Measurements from ENCODE around the gene TM4SF1. TPM values are rescaled to one million over a fixed set of nuclear protein-coding genes. Genes with fewer than 3 reads are reported as not detected.

TM4SF1 gene
- polyA plus RNA-seq, 1 of the 3 experiments (the other 2 are of a cell fraction) = 209 TPM

DNA sequence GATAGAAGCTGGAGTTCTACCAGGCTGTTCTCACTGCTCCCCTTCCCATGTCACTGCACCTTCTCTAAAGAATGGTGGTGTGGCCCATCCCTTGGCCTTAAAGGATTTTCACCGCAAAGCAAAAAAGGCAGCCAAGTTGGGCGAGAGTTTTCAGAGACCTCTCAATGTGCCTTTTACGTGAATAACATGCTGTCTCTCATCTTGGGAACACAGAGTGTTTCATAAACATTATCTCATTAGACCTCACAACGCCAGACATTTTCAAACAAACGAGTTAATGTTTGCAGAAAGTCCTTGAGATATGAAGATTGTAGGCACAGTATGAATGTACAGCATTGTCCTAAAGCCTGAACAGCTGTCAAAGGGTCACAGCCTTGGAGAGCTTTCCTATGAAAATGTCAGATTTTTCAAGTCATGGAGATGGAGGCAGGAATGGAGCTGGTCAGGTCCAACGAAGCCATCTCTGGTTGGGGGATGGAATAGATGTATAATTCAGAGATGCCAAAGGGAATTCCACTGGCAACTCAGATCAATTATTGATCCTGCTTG, 21.3 kb downstream of the TM4SF1 start:
- Histone ChIP-seq H4K20me1 (ENCODE audit: insufficient read depth) (no peaks in the 10 kb centered on the region), H3K9me2 (no peaks in the 10 kb centered on the region), H3K27ac (ENCODE audit: low read depth in 2 of 2, low read length in 1 of 2) (no peak overlapping the region), H3K4me2 (no peak overlapping the region), H3K36me3 (replicated peaks in 1 of 2; ENCODE audit: control insufficient read depth in 1 of 2, insufficient read depth in 2 of 2, low read length in 1 of 2) (no peaks in the 10 kb centered on the region), H3K79me2 (ENCODE audit: insufficient read depth) (no peaks in the 10 kb centered on the region), H3F3A (replicated peaks; ENCODE audit: insufficient read depth) (no peaks in the 10 kb centered on the region), H2AFZ (ENCODE audit: low read depth) (no peak overlapping the region), H3K9ac (no peak overlapping the region), H3K9me3 (no peaks in the 10 kb centered on the region), H3K4me1 (ENCODE audit: control insufficient read depth in 1 of 2, insufficient read depth in 2 of 2, low read depth in 1 of 2, low read length in 1 of 2) (no peaks in the 10 kb centered on the region), H3K27me3 (ENCODE audit: insufficient read depth) (no peaks in the 10 kb centered on the region), H3K4me3 (ENCODE audit: low read depth in 2 of 2, low read length in 1 of 2) (no peak overlapping the region)
- 75% methylated on average over 6 of the region's 6 CpGs for WGBS (ENCODE audit: low lambda C conversion rate)
- DNase-seq = no peak
- ChIA-PET CTCF (interaction anchor here (0.6 to 0.7 kb wide), 2 partner anchors 83 to 124 kb away, joined by 3 read pairs; no protein-coding TSS in a partner anchor), POLR2A (no interaction called here)
- no peak for TF ChIP-seq EZH2phosphoT487 (IDR thresholded peaks at IDR 0.05; ENCODE audit: borderline replicate concordance, low read depth)
- TF ChIP-seq, protein P1, sequence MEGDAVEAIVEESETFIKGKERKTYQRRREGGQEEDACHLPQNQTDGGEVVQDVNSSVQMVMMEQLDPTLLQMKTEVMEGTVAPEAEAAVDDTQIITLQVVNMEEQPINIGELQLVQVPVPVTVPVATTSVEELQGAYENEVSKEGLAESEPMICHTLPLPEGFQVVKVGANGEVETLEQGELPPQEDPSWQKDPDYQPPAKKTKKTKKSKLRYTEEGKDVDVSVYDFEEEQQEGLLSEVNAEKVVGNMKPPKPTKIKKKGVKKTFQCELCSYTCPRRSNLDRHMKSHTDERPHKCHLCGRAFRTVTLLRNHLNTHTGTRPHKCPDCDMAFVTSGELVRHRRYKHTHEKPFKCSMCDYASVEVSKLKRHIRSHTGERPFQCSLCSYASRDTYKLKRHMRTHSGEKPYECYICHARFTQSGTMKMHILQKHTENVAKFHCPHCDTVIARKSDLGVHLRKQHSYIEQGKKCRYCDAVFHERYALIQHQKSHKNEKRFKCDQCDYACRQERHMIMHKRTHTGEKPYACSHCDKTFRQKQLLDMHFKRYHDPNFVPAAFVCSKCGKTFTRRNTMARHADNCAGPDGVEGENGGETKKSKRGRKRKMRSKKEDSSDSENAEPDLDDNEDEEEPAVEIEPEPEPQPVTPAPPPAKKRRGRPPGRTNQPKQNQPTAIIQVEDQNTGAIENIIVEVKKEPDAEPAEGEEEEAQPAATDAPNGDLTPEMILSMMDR (IDR thresholded peaks at IDR 0.05) = no peak
- TF ChIP-seq, protein P2, sequence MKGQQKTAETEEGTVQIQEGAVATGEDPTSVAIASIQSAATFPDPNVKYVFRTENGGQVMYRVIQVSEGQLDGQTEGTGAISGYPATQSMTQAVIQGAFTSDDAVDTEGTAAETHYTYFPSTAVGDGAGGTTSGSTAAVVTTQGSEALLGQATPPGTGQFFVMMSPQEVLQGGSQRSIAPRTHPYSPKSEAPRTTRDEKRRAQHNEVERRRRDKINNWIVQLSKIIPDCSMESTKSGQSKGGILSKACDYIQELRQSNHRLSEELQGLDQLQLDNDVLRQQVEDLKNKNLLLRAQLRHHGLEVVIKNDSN (IDR thresholded peaks at IDR 0.05; ENCODE audit: borderline replicate concordance, low read depth) = no peak
- TF ChIP-seq SIN3A (IDR thresholded peaks at IDR 0.05; ENCODE audit: borderline replicate concordance, low read depth, low read length) = no peak
- no peak for TF ChIP-seq YY1 (IDR thresholded peaks at IDR 0.05; ENCODE audit: low read depth)
- TF ChIP-seq, protein P3, sequence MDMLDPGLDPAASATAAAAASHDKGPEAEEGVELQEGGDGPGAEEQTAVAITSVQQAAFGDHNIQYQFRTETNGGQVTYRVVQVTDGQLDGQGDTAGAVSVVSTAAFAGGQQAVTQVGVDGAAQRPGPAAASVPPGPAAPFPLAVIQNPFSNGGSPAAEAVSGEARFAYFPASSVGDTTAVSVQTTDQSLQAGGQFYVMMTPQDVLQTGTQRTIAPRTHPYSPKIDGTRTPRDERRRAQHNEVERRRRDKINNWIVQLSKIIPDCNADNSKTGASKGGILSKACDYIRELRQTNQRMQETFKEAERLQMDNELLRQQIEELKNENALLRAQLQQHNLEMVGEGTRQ (IDR thresholded peaks at IDR 0.05; ENCODE audit: borderline replicate concordance, low read depth, low read length) = no peak
- no peak for TF ChIP-seq CHD2 (IDR thresholded peaks at IDR 0.05; ENCODE audit: low read length, partially characterized antibody)
- TF ChIP-seq, protein P4, sequence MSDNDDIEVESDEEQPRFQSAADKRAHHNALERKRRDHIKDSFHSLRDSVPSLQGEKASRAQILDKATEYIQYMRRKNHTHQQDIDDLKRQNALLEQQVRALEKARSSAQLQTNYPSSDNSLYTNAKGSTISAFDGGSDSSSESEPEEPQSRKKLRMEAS (IDR thresholded peaks at IDR 0.05; ENCODE audit: low read depth) = no peak
- TF ChIP-seq POLR2AphosphoS5 (IDR thresholded peaks at IDR 0.05; ENCODE audit: low read depth, low read length) = no peak

DNA sequence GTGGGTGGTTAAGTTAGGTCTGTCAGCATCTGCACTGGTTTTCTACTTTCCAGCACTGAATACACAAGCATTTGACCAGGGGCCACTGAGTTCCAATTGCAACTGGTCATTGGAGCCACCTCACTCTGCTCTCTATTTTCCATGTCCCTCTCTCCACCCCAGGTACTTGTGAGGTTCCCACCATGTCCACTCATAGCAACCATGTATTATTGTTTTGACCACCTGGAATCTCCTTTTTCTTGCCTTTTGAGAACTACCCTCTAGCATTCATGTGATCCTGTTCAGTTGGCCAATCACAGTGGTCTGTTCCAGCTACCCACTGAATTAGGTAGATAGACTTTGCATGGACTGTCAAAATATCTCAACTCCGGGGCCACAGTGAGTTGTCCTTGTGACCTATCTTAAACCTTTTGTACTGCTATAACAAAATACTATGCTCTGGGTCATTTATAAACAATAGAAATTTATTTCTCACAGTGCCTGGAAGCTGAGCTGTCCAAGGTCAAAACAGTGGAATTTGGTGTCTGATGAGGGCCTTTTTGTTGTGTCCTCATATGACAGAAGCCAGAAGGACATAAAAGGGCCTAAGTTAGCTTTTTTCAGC, 23.8 kb downstream of the TM4SF1 start:
- H3K27me3 ChIP-seq (ENCODE audit: insufficient read depth) = no peaks in the 10 kb centered on the region
- H3K27ac ChIP-seq (ENCODE audit: low read depth in 2 of 2, low read length in 1 of 2) = no peak overlapping the region
- no peaks in the 10 kb centered on the region for H3F3A ChIP-seq (replicated peaks; ENCODE audit: insufficient read depth)
- no peaks in the 10 kb centered on the region for H3K4me1 ChIP-seq (ENCODE audit: control insufficient read depth in 1 of 2, insufficient read depth in 2 of 2, low read depth in 1 of 2, low read length in 1 of 2)
- TF ChIP-seq, protein P5, sequence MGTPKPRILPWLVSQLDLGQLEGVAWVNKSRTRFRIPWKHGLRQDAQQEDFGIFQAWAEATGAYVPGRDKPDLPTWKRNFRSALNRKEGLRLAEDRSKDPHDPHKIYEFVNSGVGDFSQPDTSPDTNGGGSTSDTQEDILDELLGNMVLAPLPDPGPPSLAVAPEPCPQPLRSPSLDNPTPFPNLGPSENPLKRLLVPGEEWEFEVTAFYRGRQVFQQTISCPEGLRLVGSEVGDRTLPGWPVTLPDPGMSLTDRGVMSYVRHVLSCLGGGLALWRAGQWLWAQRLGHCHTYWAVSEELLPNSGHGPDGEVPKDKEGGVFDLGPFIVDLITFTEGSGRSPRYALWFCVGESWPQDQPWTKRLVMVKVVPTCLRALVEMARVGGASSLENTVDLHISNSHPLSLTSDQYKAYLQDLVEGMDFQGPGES (IDR thresholded peaks at IDR 0.05; ENCODE audit: low read depth, low read length) = no peak
- no peak for TF ChIP-seq FOSL2 (IDR thresholded peaks at IDR 0.05; ENCODE audit: borderline replicate concordance, low read depth)
- TF ChIP-seq, protein P6, sequence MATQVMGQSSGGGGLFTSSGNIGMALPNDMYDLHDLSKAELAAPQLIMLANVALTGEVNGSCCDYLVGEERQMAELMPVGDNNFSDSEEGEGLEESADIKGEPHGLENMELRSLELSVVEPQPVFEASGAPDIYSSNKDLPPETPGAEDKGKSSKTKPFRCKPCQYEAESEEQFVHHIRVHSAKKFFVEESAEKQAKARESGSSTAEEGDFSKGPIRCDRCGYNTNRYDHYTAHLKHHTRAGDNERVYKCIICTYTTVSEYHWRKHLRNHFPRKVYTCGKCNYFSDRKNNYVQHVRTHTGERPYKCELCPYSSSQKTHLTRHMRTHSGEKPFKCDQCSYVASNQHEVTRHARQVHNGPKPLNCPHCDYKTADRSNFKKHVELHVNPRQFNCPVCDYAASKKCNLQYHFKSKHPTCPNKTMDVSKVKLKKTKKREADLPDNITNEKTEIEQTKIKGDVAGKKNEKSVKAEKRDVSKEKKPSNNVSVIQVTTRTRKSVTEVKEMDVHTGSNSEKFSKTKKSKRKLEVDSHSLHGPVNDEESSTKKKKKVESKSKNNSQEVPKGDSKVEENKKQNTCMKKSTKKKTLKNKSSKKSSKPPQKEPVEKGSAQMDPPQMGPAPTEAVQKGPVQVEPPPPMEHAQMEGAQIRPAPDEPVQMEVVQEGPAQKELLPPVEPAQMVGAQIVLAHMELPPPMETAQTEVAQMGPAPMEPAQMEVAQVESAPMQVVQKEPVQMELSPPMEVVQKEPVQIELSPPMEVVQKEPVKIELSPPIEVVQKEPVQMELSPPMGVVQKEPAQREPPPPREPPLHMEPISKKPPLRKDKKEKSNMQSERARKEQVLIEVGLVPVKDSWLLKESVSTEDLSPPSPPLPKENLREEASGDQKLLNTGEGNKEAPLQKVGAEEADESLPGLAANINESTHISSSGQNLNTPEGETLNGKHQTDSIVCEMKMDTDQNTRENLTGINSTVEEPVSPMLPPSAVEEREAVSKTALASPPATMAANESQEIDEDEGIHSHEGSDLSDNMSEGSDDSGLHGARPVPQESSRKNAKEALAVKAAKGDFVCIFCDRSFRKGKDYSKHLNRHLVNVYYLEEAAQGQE (IDR thresholded peaks at IDR 0.05; ENCODE audit: low read depth, low read length) = 0 out of 2 replicates have a peak, but pooled peaks have one; percentile 30
- TF ChIP-seq, protein P7, sequence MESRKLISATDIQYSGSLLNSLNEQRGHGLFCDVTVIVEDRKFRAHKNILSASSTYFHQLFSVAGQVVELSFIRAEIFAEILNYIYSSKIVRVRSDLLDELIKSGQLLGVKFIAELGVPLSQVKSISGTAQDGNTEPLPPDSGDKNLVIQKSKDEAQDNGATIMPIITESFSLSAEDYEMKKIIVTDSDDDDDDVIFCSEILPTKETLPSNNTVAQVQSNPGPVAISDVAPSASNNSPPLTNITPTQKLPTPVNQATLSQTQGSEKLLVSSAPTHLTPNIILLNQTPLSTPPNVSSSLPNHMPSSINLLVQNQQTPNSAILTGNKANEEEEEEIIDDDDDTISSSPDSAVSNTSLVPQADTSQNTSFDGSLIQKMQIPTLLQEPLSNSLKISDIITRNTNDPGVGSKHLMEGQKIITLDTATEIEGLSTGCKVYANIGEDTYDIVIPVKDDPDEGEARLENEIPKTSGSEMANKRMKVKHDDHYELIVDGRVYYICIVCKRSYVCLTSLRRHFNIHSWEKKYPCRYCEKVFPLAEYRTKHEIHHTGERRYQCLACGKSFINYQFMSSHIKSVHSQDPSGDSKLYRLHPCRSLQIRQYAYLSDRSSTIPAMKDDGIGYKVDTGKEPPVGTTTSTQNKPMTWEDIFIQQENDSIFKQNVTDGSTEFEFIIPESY (IDR thresholded peaks at IDR 0.05; ENCODE audit: borderline replicate concordance, low read depth) = no peak
- H3K36me3 ChIP-seq (replicated peaks in 1 of 2; ENCODE audit: control insufficient read depth in 1 of 2, insufficient read depth in 2 of 2, low read length in 1 of 2) = no peaks in the 10 kb centered on the region
- H3K79me2 ChIP-seq (ENCODE audit: insufficient read depth) = no peaks in the 10 kb centered on the region
- DNase-seq = no peak
- CTCF ChIA-PET = interaction anchor here (1.2 to 3.7 kb wide), 6 partner anchors 15 to 135 kb away, joined by 3 to 23 read pairs (median 4); no protein-coding TSS in a partner anchor
- H3K4me2 ChIP-seq = no peak overlapping the region
- H3K9me2 ChIP-seq = no peaks in the 10 kb centered on the region
- no peak overlapping the region for H2AFZ ChIP-seq (ENCODE audit: low read depth)
- 50% methylated on average over 1 of the region's 1 CpG for WGBS (ENCODE audit: low lambda C conversion rate)
- no peaks in the 10 kb centered on the region for H3K9me3 ChIP-seq
- no peak overlapping the region for H3K4me3 ChIP-seq (ENCODE audit: low read depth in 2 of 2, low read length in 1 of 2)
- H3K9ac ChIP-seq = no peak overlapping the region
- H4K20me1 ChIP-seq (ENCODE audit: insufficient read depth) = no peaks in the 10 kb centered on the region
- POLR2A ChIA-PET = no interaction called here
